NCI-H1694 treated with DMSO at 0.1 percent for 48 hours (cell line): ENCODE measurements around the gene GCC1.
"Not testable (repeated sequence)": the region's sequence is repeated elsewhere in the genome, so short reads cannot be mapped to it uniquely, and the experiment has no call there.

ENCODE experiments used
- DNase-seq: peaks from one replicate; lab custom pipeline; 2025; lab: John Stamatoyannopoulos, UW

Gene GCC1

GRCh38 chr7:127588697-127589482 lies 3.5 kb upstream of the GCC1 start:
- DNase-seq, result peak; percentile 54

DNA sequence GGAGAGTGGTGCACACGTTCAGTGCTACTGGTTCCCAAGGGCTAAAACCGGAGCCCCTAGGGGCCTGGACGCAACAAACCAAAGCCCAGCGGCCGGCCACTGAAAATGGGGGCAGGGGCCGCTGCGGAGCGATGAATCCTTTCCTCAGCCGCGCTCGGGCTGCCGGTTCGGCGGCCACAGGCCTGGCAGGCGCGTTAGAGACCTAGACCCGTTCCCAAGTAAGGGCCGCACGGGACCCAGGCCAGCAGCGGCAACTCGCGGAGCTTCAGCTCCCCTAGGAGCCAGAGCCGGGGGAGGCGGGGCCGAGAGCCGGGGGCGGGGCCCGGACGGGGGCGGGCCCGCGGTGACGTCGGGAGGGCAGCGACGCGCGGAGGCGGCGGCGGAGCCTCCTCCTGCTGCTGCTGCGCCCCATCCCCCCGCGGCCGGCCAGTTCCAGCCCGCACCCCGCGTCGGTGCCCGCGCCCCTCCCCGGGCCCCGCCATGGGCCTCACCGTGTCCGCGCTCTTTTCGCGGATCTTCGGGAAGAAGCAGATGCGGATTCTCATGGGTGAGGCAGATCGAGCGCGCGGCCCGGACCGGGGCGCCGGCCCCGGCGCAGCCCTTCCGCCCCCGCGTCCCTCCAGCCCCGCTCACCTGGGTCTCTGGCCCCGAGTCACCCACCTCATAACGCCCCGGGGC lies 2.8 kb upstream of the GCC1 start, which contains the start of gene ARF5:
ARF5 (plus strand) TSS at position 393 of the 678 bp plus-strand sequence; CDS start at position 481, 88 bp downstream.
- DNase-seq, result peak; percentile 63

DNA sequence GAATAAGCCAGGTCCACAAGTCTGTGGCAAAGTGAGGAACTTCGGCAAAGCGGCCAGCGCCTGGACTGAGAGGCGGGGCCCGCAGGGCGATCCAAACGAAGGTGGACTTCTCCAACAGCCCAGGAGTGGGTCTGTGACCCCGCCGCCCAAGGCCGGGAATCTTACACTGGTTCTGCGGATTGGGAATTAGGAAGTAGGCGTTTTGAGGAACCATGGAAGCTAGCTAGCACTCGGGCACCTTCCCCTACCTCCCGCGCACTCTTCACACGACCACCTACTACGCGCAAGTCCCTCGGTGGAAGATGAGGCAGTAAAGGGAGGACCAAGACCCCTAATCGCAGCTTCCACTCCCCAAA lies 2.2 kb upstream of the GCC1 start:
- DNase-seq, result no peak

DNA sequence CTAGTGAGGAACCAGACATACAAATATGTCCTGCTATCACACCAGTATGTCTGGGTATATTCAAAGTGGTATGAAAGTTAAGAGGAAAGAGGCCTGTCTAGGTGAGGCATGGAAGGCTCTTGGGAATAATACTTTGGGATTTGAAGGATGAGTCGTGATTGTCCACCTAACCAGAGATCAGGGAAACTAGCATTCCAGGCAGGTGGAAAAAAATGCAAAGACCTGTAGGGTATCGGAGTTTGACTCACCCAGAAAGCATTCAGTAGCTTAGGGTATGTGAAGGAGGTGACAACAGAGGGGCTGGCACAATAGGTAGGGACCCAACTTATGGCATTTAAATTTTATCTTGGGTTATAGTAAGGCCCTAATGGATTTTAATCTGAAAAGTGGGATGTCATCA lies 950 bp upstream of the GCC1 start:
- DNase-seq, result no peak

DNA sequence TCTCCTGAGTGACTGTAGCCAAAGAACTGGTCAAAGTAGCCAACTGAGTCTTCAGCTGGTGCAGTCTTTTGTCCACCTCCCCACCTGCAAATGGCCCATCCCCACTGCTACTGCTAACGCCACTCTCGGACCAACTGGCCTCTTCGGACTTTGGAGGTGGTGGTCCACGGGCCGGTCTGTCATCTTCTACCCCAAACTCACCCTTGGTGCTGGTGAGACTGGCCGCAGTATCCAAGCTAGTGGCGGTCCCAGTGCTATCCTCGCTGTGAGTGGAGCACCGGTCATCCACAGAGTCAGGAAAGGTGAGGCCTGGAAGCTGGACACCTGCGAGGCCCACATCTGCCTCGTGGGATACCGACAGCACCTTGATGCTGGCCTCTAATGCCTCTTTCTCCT lies 750 bp downstream of the GCC1 start:
- no peak for DNase-seq

- no peak for DNase-seq
Measured at GRCh38 chr7:127582361-127582760, 3.0 kb downstream of the GCC1 start.

GRCh38 chr7:127581716-127582115 lies 3.7 kb downstream of the GCC1 start:
- no peak for DNase-seq

DNA sequence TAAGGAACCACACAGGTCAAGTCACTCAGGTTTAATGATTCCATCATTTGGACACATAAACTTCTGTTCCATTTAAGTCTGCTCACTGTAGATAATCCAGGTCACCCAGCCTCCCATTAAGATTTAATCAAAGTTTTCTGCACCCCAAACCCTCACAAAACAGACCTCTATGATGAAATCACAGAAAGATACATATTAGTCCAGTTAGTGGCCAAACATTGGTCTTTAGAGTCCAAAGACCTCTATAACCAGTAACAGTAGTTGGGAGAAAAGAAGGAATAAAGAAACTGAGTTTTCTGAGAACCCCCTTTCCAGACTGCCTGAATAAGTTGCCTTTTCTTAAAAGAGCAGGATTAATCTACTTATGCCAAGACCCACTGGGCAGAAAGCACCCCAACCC lies 4.8 kb downstream of the GCC1 start:
- DNase-seq, result no peak

DNA sequence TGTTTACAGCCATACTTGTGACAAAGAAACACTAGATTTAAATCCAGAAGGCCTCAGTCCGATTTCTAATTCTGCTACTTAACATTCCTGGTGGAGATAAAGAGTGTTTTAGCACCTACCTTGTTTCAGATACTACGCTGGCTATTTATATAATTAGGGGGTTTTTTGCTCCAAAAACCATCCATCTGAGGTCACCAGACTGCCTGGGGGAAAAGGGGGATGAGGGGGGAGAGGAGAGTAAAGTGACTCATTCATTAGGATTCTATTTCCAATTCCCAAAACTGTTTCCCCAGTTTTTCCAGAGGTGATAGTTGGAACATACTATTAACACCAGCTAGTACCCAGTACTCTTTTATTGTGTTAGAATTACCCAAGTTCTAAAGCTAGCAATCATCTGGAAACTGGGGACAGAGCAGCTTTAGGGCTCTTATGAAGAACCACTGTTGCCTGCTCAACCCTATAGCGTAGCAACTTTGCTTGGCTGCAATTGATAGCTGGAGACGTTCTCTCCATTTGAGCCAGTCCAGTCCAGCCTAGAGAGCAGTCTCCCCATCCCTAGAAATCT lies 6.6 kb downstream of the GCC1 start:
- no peak for DNase-seq

DNA sequence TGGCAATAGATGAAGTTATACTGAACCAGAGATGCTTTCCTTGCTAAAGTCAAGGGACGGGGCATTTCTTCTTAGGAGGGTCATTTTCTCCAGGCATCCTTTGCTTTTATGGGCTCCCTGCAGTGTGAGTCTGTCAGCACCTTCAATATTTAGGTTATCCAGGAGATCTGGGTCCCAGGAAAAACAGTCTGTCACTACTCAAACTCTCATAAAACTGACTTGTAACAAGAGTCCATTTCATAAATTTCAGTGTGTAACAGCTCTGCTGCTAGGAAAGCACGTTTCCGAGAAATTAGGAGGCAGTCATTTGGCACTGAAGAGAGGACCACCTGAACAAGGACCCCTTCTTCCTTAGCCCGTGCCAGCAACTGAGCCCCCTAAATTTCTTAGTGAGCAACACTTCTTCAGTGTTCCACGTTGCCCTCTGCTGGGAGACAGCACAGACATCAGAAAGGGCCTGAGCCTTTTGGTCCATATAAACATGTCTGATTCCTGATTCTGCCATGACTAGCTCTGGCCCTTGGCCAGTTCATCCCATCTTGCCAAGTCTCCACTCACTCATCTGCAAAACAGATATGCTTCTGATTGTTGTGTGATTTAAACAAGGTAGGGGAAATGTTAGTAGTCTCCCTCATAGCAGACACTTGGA lies 7.2 kb downstream of the GCC1 start:
- no peak for DNase-seq

DNA sequence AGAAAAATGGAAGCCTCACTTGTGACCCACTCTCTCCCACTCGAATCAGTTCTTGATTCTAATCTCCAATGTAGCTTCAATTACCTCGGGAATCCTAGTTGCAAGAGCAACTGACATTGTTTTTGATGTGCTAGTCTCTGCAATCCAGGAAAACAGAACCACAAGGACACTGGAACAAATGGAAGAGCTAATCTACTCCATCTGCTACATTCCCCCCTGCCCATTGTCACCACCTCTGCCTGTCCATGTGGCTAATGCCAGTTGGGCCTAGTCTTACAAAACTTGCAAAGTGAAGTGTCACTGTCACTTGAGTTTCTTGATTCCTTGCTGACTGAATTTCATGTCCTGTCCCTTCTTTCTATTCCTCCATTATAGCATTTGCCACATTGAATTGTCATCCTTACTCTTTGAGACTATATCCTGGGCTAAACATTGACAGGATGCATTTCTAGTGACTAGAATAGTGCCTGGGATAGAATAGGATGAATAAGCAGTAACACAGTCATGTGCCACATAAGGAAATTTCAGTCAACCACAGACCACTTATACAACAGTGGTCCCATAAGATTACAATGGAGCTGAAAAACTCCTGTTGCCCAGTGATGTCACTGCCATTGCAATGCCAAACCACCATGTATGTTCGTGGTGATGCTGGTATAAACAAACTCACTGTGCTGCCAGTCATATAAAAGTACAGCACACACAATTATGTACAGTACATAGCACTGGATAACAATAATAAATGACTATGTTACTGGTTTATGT lies 13.5 kb downstream of the GCC1 start:
- no peak for DNase-seq

- DNase-seq, result not testable (repeated sequence)
Measured at GRCh38 chr7:127568034-127568433, 17.4 kb downstream of the GCC1 start.

- DNase-seq, result no peak
Measured at GRCh38 chr7:127566242-127566641, 19.2 kb downstream of the GCC1 start.

DNA sequence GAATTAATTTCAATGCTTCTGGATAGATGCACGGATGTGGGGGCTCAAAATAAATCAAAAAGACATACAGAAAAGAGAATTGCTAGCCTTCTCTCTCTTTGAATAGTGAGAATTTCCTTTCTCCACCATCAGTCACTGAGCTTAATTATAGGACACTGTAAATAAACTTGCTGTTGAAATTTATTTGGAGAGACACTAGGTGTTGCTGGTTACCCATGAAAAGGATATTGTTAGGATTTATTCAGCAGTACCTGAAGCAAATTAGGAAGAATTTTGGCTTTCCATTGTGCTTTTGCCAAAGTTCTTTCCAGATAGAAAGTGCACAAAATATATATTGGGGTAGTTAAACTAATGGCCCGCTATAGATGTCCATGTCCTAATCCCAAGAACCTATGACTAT lies 27.6 kb downstream of the GCC1 start:
- DNase-seq, result no peak

DNA sequence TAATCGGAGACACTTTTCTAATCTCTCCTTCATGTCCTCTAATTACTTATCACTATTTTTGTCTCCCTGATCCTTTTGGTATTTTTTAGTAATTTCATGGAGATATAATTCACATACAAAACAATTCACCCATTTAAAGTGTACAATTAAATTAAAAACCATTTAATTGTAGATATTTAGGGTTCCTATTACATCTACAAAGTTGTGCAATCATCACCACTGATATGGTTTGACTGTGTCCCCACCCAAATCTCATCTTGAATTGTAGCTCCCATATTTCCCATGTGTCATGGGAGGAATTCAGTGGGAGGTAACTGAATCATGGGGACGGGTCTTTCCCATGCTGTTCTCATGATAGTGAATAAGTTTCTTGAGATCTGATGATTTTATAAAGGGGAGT lies 29.0 kb downstream of the GCC1 start:
- no peak for DNase-seq

GRCh38 chr7:127551941-127552340 lies 33.5 kb downstream of the GCC1 start:
- no peak for DNase-seq

- no peak for DNase-seq
Measured at GRCh38 chr7:127550247-127550646, 35.1 kb downstream of the GCC1 start.

- no peak for DNase-seq
Measured at GRCh38 chr7:127546313-127546712, 39.1 kb downstream of the GCC1 start.

DNA sequence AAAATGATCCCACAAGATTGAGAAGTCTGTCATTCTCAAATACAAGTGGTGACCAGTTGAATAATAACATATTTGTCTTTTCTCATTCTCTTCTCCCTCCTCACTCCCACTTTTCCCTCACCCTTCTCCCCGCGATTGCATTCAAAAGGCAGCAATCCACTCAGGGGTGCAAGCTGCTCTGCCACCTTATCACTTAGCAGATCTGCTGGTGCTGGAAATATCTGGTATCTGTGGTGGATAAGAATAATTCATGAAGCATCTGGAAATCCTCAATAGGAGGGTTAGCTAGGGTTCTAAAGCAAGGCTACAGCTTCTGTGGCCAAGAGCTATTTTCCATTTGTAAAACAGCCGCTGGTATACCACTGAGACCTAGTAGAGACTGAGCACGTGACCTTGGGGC lies 43.8 kb downstream of the GCC1 start:
- no peak for DNase-seq

DNA sequence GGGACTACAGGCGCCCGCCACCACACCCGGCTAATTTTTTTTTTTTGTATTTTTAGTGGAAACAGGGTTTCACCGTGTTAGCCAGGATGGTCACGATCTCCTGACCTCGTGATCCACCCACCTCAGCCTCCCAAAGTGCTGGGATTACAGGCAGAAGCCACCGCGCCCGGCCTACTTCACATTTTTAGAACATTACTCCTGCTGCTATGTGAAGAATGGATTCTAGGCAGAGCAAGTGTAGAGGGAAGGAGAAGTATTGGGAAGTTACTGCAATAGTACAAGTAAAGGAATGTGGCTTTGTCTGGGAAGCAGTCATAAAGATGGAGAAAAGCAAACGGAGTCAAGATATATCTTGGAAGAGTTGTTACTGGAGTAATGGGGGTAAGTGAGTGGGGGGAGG lies 44.9 kb downstream of the GCC1 start:
- DNase-seq, result not testable (repeated sequence)

DNA sequence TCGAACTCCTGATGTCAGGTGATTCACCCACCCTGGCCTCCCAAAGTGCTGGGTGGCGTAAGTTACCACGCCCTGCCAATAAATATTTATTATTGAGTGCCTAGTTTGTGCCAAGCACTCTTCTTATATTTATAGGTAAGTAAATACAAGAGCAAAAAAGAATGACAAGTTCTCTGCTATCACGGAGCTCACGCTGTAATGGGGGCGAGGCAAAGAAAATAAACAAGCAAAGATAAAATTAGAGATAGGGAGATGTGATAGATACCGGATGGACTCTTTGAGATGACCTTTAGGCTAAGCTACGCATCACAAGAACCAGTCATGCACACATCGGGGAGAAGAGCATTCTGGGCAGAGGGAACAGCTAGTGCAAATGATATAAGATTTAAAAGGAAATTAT lies 46.3 kb downstream of the GCC1 start:
- no peak for DNase-seq

DNA sequence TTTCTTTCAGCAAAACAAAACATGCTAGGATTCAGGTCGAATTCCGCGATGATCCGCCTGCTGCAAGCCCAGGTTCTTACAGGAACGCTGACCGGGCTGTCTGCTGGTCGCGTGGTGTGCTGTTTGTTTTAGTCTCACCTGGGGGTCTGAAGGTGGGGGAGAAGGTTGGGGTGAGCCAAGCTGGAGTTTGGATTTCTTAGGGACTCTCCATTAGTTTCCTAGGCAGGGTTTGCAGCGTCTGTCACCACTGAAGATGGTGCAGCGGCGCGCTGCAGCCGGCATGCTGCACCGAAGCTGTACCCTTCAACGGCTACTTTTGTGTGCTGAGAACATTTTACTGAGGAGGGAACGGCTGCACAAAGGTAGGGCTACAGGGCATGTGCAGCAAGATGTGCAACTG lies 48.7 kb downstream of the GCC1 start:
- no peak for DNase-seq
